Activated T-helper 1 cell treated with anti-CD3 and anti-CD28 coated beads, Interleukin-12 subunit alpha, Interleukin-12 subunit beta, Interleukin-2, Interleukin-4 antibody, amounts not matched to agents 30 ng/mL and 10 ng/mL and 1 ng/mL, durations not matched to agents 14 hours and 24 hours and 36 hours (primary cell): ENCODE results near the gene ANKRD53. TPM values are rescaled to one million over a fixed set of nuclear protein-coding genes. Genes with fewer than 3 reads are reported as not detected.
A peak's percentile ranks its signal among the peaks of the same experiment; 100 is the strongest.
"Not testable (repeated sequence)": the region's sequence is repeated elsewhere in the genome, so short reads cannot be mapped to it uniquely, and the experiment has no call there.

Experiments
- DNase-seq: peaks from one replicate; pipeline ENCODE4 v3.0.0; 2021; ENCODE audit warnings: low spot score
- H3K27ac Mint-ChIP-seq: one replicate; pipeline ENCODE4 v1.8.0; 2021; ENCODE audit warnings: mild to moderate bottlenecking, mixed read lengths
- H3K27me3 Mint-ChIP-seq: one replicate; pipeline ENCODE4 v1.8.0; 2022; ENCODE audit warnings: mild to moderate bottlenecking, moderate library complexity, mixed read lengths; ENCODE audit not compliant: insufficient read depth
- H3K36me3 Mint-ChIP-seq: one replicate; pipeline ENCODE4 v1.8.0; 2021; ENCODE audit warnings: low read depth, mixed read lengths
- H3K4me1 Mint-ChIP-seq: one replicate; pipeline ENCODE4 v1.8.0; 2021; ENCODE audit warnings: low read depth, mixed read lengths
- H3K4me3 Mint-ChIP-seq: one replicate; pipeline ENCODE4 v1.8.0; 2021; ENCODE audit warnings: mild to moderate bottlenecking, moderate library complexity, mixed read lengths
- H3K9me3 Mint-ChIP-seq: one replicate; pipeline ENCODE4 v1.8.0; 2021; ENCODE audit warnings: mixed read lengths
- intact Hi-C: fragments of 100-400 bp; cut with micrococcal nuclease; formaldehyde crosslinking; loops from one replicate; pipeline ENCODE4 v1.15.1; 2024
- total RNA-seq: library from RNA; stranded (reverse); gene quantifications from 2 replicates; pipeline ENCODE4 v1.2.3, GENCODE V29; 2022

ANKRD53 gene
- total RNA-seq, 1 donor from 2014 or later: not detected

DNA sequence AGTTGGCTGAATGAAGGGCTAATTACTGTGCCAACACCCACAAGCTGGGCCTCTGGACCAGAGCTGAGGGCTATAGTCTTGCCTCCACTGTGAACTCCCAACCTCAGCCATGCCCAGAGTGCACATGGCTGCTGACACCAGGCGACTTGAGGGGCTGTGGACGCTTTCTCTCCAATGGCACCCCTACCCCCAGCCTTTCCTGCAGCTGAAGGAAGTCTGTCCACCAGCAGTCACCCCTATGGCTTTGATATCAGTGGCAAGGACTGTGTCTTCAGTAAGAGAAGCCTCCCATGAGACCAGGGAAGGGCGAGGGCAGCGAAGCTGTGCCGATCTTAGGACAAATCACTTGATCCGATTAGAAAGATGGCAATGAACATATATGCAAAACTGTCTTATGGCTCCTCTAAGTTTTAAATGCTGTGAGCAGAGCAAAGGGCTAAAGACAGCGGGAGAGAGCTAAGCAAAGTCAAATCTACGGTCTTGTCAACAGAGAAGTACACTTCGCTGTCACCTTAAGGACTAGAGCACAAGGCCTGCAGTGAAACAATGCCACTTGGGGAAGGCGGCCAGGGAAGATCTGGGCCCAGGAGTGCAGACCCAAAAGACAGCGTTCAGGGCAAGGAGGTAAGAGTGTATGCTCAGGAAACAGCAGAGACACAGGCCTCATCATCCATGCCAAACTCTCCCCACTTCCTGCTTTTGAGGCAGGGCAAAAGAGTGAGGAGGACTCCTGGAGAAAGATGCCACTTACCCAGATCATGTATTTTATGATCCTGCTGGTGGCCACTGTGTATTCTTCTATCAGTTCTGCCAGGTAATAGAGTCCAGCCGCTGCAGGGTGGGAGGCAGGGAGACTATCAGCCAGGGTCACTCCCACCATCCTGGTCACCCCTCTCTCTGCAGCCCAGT, 14.8 kb downstream of the ANKRD53 start:
- peaks cover 33% of the 10 kb centered on the region for H3K4me1 Mint-ChIP-seq
- peaks cover 21% of the 10 kb centered on the region for H3K36me3 Mint-ChIP-seq
- H3K27me3 Mint-ChIP-seq: no peaks in the 10 kb centered on the region
- H3K9me3 Mint-ChIP-seq: no peaks in the 10 kb centered on the region
- DNase-seq: no peak
- intact Hi-C loops: no loop called here
- H3K27ac Mint-ChIP-seq: peak overlapping the region; percentile 92
- peak overlapping the region; percentile 99 for H3K4me3 Mint-ChIP-seq

GRCh38 chr2:70994009-70994698, 15.7 kb downstream of the ANKRD53 start:
- Mint-ChIP-seq H3K27ac (peak overlapping the region; percentile 92), H3K27me3 (peaks cover 4% of the 10 kb centered on the region), H3K4me3 (peak overlapping the region; percentile 99), H3K4me1 (peaks cover 40% of the 10 kb centered on the region), H3K36me3 (peaks cover 19% of the 10 kb centered on the region), H3K9me3 (no peaks in the 10 kb centered on the region)
- no peak for DNase-seq
- intact Hi-C loops: loop anchor here (1.0 to 2.0 kb wide), 3 partner anchors 17 to 693 kb away; partner anchors contain the start of gene NAGK

DNA sequence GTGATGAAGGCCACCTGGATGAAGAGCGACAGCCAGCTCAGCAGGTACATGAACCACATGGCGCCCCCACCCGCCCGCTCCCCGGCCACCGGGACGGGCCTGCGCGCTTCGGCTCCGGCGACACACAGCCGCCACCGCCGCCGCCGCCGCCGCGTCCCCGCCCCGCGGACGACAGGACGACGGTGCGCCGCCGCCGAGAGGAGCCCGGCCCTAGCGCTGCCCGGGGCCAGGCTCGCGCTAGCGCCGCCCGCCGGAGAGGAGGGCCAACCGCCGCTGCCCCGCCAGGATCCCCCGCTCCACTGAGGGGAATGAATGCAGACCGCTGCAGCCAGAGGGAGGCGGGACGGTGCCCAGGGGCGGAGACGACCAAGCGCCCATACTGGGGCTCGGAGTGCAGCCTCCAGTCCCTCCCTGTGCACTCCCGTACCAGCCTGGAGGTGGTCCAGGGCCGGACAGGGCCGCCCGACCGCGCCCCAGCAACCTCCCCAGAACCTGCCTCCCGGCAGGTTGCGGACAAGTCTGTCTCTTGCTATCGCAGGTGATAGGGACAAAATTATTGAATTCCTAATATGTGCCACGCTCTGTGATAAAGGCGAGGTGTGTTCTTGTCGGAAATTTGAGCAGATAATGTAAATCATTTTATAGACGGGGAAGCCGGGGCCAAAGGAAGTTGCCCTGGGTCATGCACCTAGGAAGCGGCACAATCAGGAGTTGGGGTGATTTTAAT, 16.4 kb downstream of the ANKRD53 start, which contains the start of gene TEX261:
TEX261 (minus strand) TSS at position 175 of the 727 bp plus-strand sequence; CDS start at position 59, 116 bp downstream.
- peaks cover 45% of the 10 kb centered on the region for H3K4me1 Mint-ChIP-seq
- peak within 1 kb of the TSS; percentile 99 for H3K4me3 Mint-ChIP-seq
- H3K9me3 Mint-ChIP-seq: no peaks in the 10 kb centered on the region
- peak; percentile 90 for DNase-seq
- peaks cover 4% of the 10 kb centered on the region for H3K27me3 Mint-ChIP-seq
- peak within 1 kb of the TSS; percentile 92 for H3K27ac Mint-ChIP-seq
- H3K36me3 Mint-ChIP-seq: peaks cover 14% of the 10 kb centered on the region
- intact Hi-C loops: loop anchor here (1.0 to 5.0 kb wide), 7 partner anchors 10 to 694 kb away; partner anchors contain the start of genes MCEE, MPHOSPH10, NAGK and ZNF638

GRCh38 chr2:70995426-70995729, 16.9 kb downstream of the ANKRD53 start:
- Mint-ChIP-seq H3K4me3 (peak overlapping the region; percentile 84), H3K36me3 (peaks cover 14% of the 10 kb centered on the region)

GRCh38 chr2:70998885-70999284, 20.5 kb downstream of the ANKRD53 start:
- H3K4me1 Mint-ChIP-seq: peaks cover 37% of the 10 kb centered on the region
- not testable (repeated sequence) for H3K27ac Mint-ChIP-seq, H3K4me3 Mint-ChIP-seq, H3K9me3 Mint-ChIP-seq, H3K36me3 Mint-ChIP-seq, DNase-seq, H3K27me3 Mint-ChIP-seq
- intact Hi-C loops: loop anchor here (5.0 kb wide), 1 partner anchor 333 kb away; the partner anchor contains the start of gene ZNF638

More at GRCh38 chr2:70995426-70995729, 16.9 kb downstream of the ANKRD53 start:
- H3K27me3 Mint-ChIP-seq: peaks cover 4% of the 10 kb centered on the region
- H3K4me1 Mint-ChIP-seq: peaks cover 47% of the 10 kb centered on the region
- H3K27ac Mint-ChIP-seq: peak overlapping the region; percentile 36
- intact Hi-C loops: loop anchor here (1.0 to 5.0 kb wide), 5 partner anchors 10 to 337 kb away; partner anchors contain the start of genes MCEE, MPHOSPH10, NAGK and ZNF638
- no peaks in the 10 kb centered on the region for H3K9me3 Mint-ChIP-seq
- DNase-seq: peak; percentile 33

GRCh38 chr2:70999362-70999761, 20.9 kb downstream of the ANKRD53 start:
- no peak overlapping the region for H3K27ac Mint-ChIP-seq
- peak overlapping the region; percentile 5 for H3K4me3 Mint-ChIP-seq
- H3K4me1 Mint-ChIP-seq: peaks cover 34% of the 10 kb centered on the region
- peaks cover 9% of the 10 kb centered on the region for H3K27me3 Mint-ChIP-seq
- H3K9me3 Mint-ChIP-seq: no peaks in the 10 kb centered on the region
- intact Hi-C loops: loop anchor here (5.0 kb wide), 1 partner anchor 333 kb away; the partner anchor contains the start of gene ZNF638
- H3K36me3 Mint-ChIP-seq: no peaks in the 10 kb centered on the region
- no peak for DNase-seq

DNA sequence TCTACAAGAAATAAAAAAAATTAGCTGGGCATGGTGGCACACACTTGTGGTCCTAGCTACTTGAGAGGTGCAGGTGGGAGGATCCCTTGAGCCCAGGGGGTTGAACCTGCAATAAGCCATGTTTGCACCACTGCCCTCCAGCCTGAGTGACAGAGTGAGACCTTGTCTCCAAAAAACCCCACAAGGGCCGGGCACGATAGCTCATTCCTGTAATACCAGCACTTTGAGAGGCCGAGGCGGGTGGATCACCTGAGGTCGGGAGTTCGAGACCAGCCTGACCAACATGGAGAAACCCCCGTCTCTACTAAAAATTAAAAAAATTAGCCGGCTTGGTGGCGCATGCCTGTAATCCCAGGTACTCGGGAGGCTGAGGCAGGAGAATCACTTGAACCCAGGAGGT, 21.5 kb downstream of the ANKRD53 start:
- peaks cover 11% of the 10 kb centered on the region for H3K27me3 Mint-ChIP-seq
- H3K4me1 Mint-ChIP-seq: peaks cover 34% of the 10 kb centered on the region
- intact Hi-C loops: loop anchor here (5.0 kb wide), 1 partner anchor 332 kb away; the partner anchor contains the start of gene ZNF638
- not testable (repeated sequence) for H3K4me3 Mint-ChIP-seq, DNase-seq, H3K36me3 Mint-ChIP-seq, H3K27ac Mint-ChIP-seq, H3K9me3 Mint-ChIP-seq

- peak; percentile 75 for DNase-seq
- H3K36me3 Mint-ChIP-seq: no peaks in the 10 kb centered on the region
- H3K9me3 Mint-ChIP-seq: no peaks in the 10 kb centered on the region
- peaks cover 27% of the 10 kb centered on the region for H3K4me1 Mint-ChIP-seq
- intact Hi-C loops: loop anchor here (1.0 kb wide), 4 partner anchors 16 to 226 kb away; partner anchors contain the start of gene PAIP2B
- H3K27me3 Mint-ChIP-seq: peaks cover 11% of the 10 kb centered on the region
- peak overlapping the region; percentile 37 for H3K27ac Mint-ChIP-seq
- H3K4me3 Mint-ChIP-seq: peak overlapping the region; percentile 54
These were observed 22.6 kb downstream of the ANKRD53 start for GRCh38 chr2:71000780-71001591.

GRCh38 chr2:71001592-71001927, 23.1 kb downstream of the ANKRD53 start:
- DNase-seq: no peak
- Mint-ChIP-seq H3K4me1 (peaks cover 27% of the 10 kb centered on the region), H3K27ac (no peak overlapping the region), H3K9me3 (no peaks in the 10 kb centered on the region), H3K27me3 (peaks cover 11% of the 10 kb centered on the region), H3K36me3 (no peaks in the 10 kb centered on the region), H3K4me3 (no peak overlapping the region)
- intact Hi-C loops: loop anchor here (1.0 kb wide), 4 partner anchors 16 to 226 kb away; partner anchors contain the start of gene PAIP2B

DNA sequence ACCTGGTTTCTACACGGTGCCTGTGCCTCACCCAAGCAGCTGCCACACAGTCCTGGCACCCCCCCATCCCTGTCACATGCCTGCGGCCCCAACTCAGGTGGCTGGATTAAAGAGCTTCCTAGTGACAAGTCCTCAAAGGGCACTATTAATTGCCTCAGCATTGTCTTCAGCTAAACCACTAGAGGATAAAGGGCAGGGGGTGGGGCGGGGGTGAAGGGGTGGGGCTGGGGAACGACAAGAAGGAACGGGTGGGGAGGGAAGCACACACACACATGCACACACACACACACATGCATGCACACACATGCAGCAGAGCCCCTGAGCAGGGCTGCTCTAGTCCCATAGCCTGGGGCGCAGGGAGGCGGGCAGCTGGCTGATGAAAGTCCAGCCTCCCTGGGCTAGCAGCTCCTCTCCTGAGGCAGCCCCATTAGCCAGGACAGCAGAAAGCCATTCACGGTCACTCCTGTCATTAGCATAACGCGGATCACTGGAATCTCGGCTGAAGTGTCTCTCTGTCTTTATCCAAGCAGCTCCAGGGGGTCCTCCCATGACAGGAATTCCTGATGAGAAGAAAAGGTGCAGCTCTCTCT, 23.6 kb downstream of the ANKRD53 start:
- Mint-ChIP-seq H3K36me3 (no peaks in the 10 kb centered on the region), H3K4me3 (no peak overlapping the region), H3K9me3 (no peaks in the 10 kb centered on the region), H3K4me1 (peaks cover 27% of the 10 kb centered on the region), H3K27me3 (peaks cover 11% of the 10 kb centered on the region), H3K27ac (no peak overlapping the region)
- DNase-seq: no peak
- intact Hi-C loops: loop anchor here (1.0 kb wide), 4 partner anchors 17 to 225 kb away; partner anchors contain the start of gene PAIP2B

DNA sequence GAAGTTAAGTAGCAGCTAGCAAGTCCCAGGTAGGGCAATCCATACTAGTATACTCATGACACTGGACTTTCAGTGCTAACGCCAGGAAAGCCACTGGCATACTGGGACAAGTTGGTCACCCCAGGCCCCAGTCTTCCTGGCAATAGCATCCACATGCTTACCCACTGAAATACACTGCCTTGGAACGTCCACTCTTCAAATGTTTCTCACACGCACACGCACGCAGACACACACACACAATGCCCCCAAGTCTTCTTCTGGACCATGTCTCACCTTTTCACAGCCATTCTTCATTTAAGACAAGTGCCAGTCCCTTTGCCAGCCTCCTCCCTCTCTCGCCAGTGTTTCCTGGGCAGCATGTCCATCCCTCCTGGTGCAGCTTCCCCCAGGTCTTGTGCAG, 25.0 kb downstream of the ANKRD53 start:
- DNase-seq: no peak
- intact Hi-C loops: no loop called here
- peaks cover 11% of the 10 kb centered on the region for H3K27me3 Mint-ChIP-seq

More for the DNA sequence above, 25.0 kb downstream of the ANKRD53 start:
- Mint-ChIP-seq H3K36me3 (no peaks in the 10 kb centered on the region), H3K9me3 (no peaks in the 10 kb centered on the region), H3K4me3 (no peak overlapping the region), H3K4me1 (peaks cover 27% of the 10 kb centered on the region), H3K27ac (no peak overlapping the region)
